Prostate gland (tissue), 2 donors: ENCODE measurements around the gene ESYT2. TPM values are rescaled to one million over a fixed set of nuclear protein-coding genes. Genes with fewer than 3 reads are reported as not detected.

Experiments used
- DNase-seq: peaks from one replicate; pipeline ENCODE4 v3.0.0-alpha.2; 2019; ENCODE audit warnings: low spot score
- H3K27ac ChIP-seq, 2 donors: fragments of 200-600 bp; sonication (generic); 2 replicates each; pipeline ENCODE4 v1.5.1; 2017 to 2019
- H3K27me3 ChIP-seq: fragments of 200-600 bp; sonication (generic); replicated peaks from 2 replicates; pipeline ENCODE4 v1.5.1; 2019; ENCODE audit not compliant: insufficient read depth
- H3K36me3 ChIP-seq, 2 donors: fragments of 200-600 bp; sonication (generic); 1 replicate in 1 of 2; 2 replicates in 1 of 2; pipeline versions ENCODE4 v1.5.1 to v1.8.1; 2017 to 2019
- H3K4me1 ChIP-seq: fragments of 200-600 bp; sonication (generic); replicated peaks from 2 replicates; pipeline ENCODE4 v1.5.1; 2019
- H3K4me3 ChIP-seq, 2 donors: fragments of 200-600 bp; sonication (generic); 2 replicates each; pipeline ENCODE4 v1.5.1; 2017 to 2019
- H3K9me3 ChIP-seq: fragments of 200-600 bp; sonication (generic); 2 replicates; pipeline ENCODE4 v1.5.1; 2017
- CTCF ChIP-seq, 4 experiments: fragments of 200-600 bp in 2 of 4; fragments of 450-650 bp in 2 of 4; sonication (generic) in 2 of 4; IDR thresholded peaks; 1 replicate in 3 of 4; 2 replicates in 1 of 4; pipeline ENCODE4 v1.5.1; 2016 to 2019; ENCODE audit warnings: antibody characterized with exemption in 4 of 4, mild to moderate bottlenecking in 2 of 4, moderate library complexity in 2 of 4
- POLR2A ChIP-seq: fragments of 450-650 bp; IDR thresholded peaks from one replicate; pipeline ENCODE4 v1.6.1; 2016; ENCODE audit warnings: antibody characterized with exemption, mild to moderate bottlenecking
- POLR2AphosphoS5 ChIP-seq: sonication (generic); formaldehyde crosslinking; IDR thresholded peaks from one replicate; pipeline ENCODE4 v1.6.1; 2017; ENCODE audit warnings: antibody characterized with exemption
- WGBS: methylation state at CpG from one replicate; pipeline ENCODE4 v1.1.5; 2018; 5-methylcytosine and 5-hydroxymethylcytosine counted together
- intact Hi-C: fragments of 100-400 bp; cut with DNase I; formaldehyde crosslinking; loops from one replicate; pipeline ENCODE4 v1.14.2; 2022
- total RNA-seq, 2 donors: library from RNA; depleted of rRNA; stranded (reverse); fragments of >200 nt; gene quantifications; one replicate each; pipeline ENCODE4 v1.1.0, GENCODE V29; 2016

The ESYT2 gene
- total RNA-seq, 2 donors from 2014 or later = 60.8 to 75.1 TPM

- intact Hi-C loops = no loop called here
- no peaks in the 10 kb centered on the region for H3K27me3 ChIP-seq
- no peaks in the 10 kb centered on the region for H3K4me1 ChIP-seq
- no peaks in the 10 kb centered on the region for H3K36me3 ChIP-seq
- 96% methylated on average over 10 of the region's 10 CpGs for WGBS
- H3K27ac ChIP-seq = no peak overlapping the region
- no peak for DNase-seq
- TF ChIP-seq POLR2AphosphoS5 = no peak
- TF ChIP-seq POLR2A = no peak
- no peak for TF ChIP-seq CTCF (IDR thresholded peaks at IDR 0.05)
- no peaks in the 10 kb centered on the region for H3K9me3 ChIP-seq
- no peak overlapping the region for H3K4me3 ChIP-seq
These were observed 81.9 kb downstream of the ESYT2 start for GRCh38 chr7:158747408-158747807.

- Histone ChIP-seq H3K36me3 (no peaks in the 10 kb centered on the region), H3K4me3 (no peak overlapping the region), H3K27me3 (no peaks in the 10 kb centered on the region), H3K4me1 (no peaks in the 10 kb centered on the region), H3K9me3 (no peaks in the 10 kb centered on the region), H3K27ac (no peak overlapping the region)
- DNase-seq = no peak
- TF ChIP-seq POLR2A (no peak), POLR2AphosphoS5 (no peak), CTCF (IDR thresholded peaks at IDR 0.05) (no peak)
- WGBS = 88% methylated on average over 9 of the region's 9 CpGs
- intact Hi-C loops = no loop called here
These were observed 82.4 kb downstream of the ESYT2 start for GRCh38 chr7:158746957-158747356.

DNA sequence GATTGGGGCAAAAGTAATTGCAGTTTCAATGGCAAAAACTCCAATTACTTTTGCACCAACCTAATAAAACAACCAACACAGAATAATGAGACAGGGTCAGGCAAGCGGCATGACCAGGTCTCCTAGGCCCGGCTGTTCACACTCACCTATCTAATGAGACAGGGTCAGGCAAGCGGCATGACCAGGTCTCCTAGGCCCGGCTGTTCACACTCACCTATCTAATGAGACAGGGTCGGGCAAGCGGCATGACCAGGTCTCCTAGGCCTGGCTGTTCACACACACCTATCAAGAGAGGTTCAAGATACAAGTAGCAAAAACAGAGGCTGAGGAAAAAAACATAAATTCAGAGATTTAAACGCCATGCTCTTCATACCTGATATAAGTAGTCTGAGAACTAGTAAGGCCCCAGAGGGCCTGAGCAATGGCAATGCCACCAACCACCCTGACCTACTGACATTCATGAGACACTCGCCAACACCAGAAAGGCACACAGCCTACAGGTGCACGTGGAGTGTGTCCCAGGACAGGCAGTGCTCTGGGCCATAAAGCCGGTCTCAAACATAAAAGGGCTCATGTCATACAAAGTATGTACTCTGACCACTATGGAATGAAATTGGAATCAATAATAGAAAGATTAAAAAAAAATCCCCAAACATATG lies 84.1 kb downstream of the ESYT2 start:
- no peaks in the 10 kb centered on the region for H3K9me3 ChIP-seq
- TF ChIP-seq POLR2A (no peak), POLR2AphosphoS5 (no peak), CTCF (IDR thresholded peaks at IDR 0.05) (no peak)
- intact Hi-C loops = no loop called here
- H3K4me3 ChIP-seq = no peak overlapping the region
- H3K4me1 ChIP-seq = no peaks in the 10 kb centered on the region
- no peak overlapping the region for H3K27ac ChIP-seq
- no peaks in the 10 kb centered on the region for H3K36me3 ChIP-seq
- H3K27me3 ChIP-seq = no peaks in the 10 kb centered on the region
- no peak for DNase-seq
- WGBS = 81% methylated on average over 10 of the region's 10 CpGs

GRCh38 chr7:158744070-158744469 lies 85.2 kb downstream of the ESYT2 start:
- no peak overlapping the region for H3K4me3 ChIP-seq
- no peaks in the 10 kb centered on the region for H3K36me3 ChIP-seq
- no peak for TF ChIP-seq CTCF (IDR thresholded peaks at IDR 0.05)
- TF ChIP-seq POLR2AphosphoS5 = no peak
- TF ChIP-seq POLR2A = no peak
- H3K27ac ChIP-seq = no peak overlapping the region
- H3K4me1 ChIP-seq = no peaks in the 10 kb centered on the region
- H3K27me3 ChIP-seq = no peaks in the 10 kb centered on the region
- DNase-seq = no peak
- intact Hi-C loops = no loop called here
- 94% methylated on average over 4 of the region's 4 CpGs for WGBS
- H3K9me3 ChIP-seq = no peaks in the 10 kb centered on the region

DNA sequence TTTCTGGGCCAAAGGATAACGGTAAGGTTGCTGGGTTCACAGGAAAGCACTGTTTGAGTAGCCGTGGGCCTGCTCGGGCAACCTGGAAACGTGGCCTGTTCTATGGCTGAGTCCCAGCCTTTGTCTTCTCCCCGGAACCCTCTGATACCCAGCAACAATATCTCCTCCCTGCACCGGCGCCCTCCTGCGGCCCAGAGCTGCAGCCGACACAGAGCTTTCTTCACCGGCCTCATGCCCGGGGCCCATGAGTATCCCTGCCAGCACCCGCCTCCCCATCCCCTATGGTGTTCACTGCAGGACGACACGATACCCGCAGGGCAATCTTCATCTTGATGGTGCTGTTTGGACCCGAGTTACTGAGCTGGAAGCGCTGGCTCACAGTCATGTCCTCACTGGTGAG lies 86.1 kb downstream of the ESYT2 start:
- WGBS = 91% methylated on average over 17 of the region's 17 CpGs
- Histone ChIP-seq H3K4me1 (no peaks in the 10 kb centered on the region), H3K9me3 (no peaks in the 10 kb centered on the region), H3K4me3 (no peak overlapping the region), H3K36me3 (peaks cover 0 to 2% of the 10 kb centered on the region in 2 donors), H3K27me3 (no peaks in the 10 kb centered on the region), H3K27ac (no peak overlapping the region)
- DNase-seq = no peak
- no peak for TF ChIP-seq CTCF (IDR thresholded peaks at IDR 0.05)
- TF ChIP-seq POLR2A = no peak
- TF ChIP-seq POLR2AphosphoS5 = no peak
- intact Hi-C loops = no loop called here
